Trophoblast cell (in vitro differentiated cells and primary cell): ENCODE results near the gene HLA-DRB1.

Experiments
- DNase-seq, 2 donors: peaks; one replicate each; pipeline ENCODE4 v3.0.0-alpha.2; 2016
- H2AFZ ChIP-seq: 2 replicates; pipeline ENCODE4 v1.6.1; 2013; ENCODE audit warnings: low read length, moderate library complexity, mild to moderate bottlenecking; ENCODE audit not compliant: insufficient read depth, poor library complexity
- H2AK5ac ChIP-seq: 2 replicates; pipeline ENCODE4 v1.6.1; 2013; ENCODE audit warnings: mild to moderate bottlenecking, low read length
- H2BK120ac ChIP-seq: 2 replicates; pipeline ENCODE4 v1.6.1; 2013; ENCODE audit warnings: low read length, mild to moderate bottlenecking, moderate library complexity; ENCODE audit not compliant: insufficient read depth, poor library complexity
- H2BK12ac ChIP-seq: 2 replicates; pipeline ENCODE4 v1.6.1; 2013; ENCODE audit warnings: mild to moderate bottlenecking, low read length, moderate library complexity
- H2BK5ac ChIP-seq: 2 replicates; pipeline ENCODE4 v1.6.1; 2013; ENCODE audit warnings: low read length, low read depth, moderate library complexity, mild to moderate bottlenecking; ENCODE audit not compliant: poor library complexity
- H3K14ac ChIP-seq: 2 replicates; pipeline ENCODE4 v1.6.1; 2013; ENCODE audit warnings: mild to moderate bottlenecking, low read length
- H3K18ac ChIP-seq: 2 replicates; pipeline ENCODE4 v1.6.1; 2013; ENCODE audit warnings: mild to moderate bottlenecking, low read length
- H3K23ac ChIP-seq: 2 replicates; pipeline ENCODE4 v1.6.1; 2013; ENCODE audit warnings: low read length
- H3K27ac ChIP-seq: 2 replicates; pipeline ENCODE4 v1.5.1; 2013; ENCODE audit warnings: low read depth, mild to moderate bottlenecking, inconsistent platforms, low read length, moderate library complexity
- H3K27me3 ChIP-seq: 2 replicates; pipeline ENCODE4 v1.6.1; 2013; ENCODE audit warnings: inconsistent platforms, mild to moderate bottlenecking, low read length, moderate library complexity; ENCODE audit not compliant: insufficient read depth
- H3K36me3 ChIP-seq, 2 experiments: 1 replicate in 1 of 2; 2 replicates in 1 of 2; pipeline ENCODE4 v1.6.1; 2013; ENCODE audit warnings: low read length in 2 of 2, mild to moderate bottlenecking in 2 of 2, moderate library complexity in 1 of 2; ENCODE audit not compliant: insufficient read depth in 2 of 2, control insufficient read depth in 1 of 2
- H3K4ac ChIP-seq: 2 replicates; pipeline ENCODE4 v1.6.1; 2013; ENCODE audit warnings: low read depth, mild to moderate bottlenecking, low read length, moderate library complexity
- H3K4me1 ChIP-seq, 2 experiments: 1 replicate in 1 of 2; 2 replicates in 1 of 2; pipeline ENCODE4 v1.6.1; 2013; ENCODE audit warnings: low read length in 2 of 2, mild to moderate bottlenecking in 2 of 2, moderate library complexity in 1 of 2; ENCODE audit not compliant: insufficient read depth in 2 of 2, control insufficient read depth in 1 of 2
- H3K4me2 ChIP-seq: 2 replicates; pipeline ENCODE4 v1.6.1; 2013; ENCODE audit warnings: inconsistent platforms, mild to moderate bottlenecking, low read length, moderate library complexity
- H3K4me3 ChIP-seq: 2 replicates; pipeline ENCODE4 v1.5.1; 2013; ENCODE audit warnings: mild to moderate bottlenecking, low read depth, low read length, inconsistent platforms
- H3K79me1 ChIP-seq: one replicate; pipeline ENCODE4 v1.6.1; 2013; ENCODE audit warnings: low read length
- H3K79me2 ChIP-seq: 2 replicates; pipeline ENCODE4 v1.6.1; 2013; ENCODE audit warnings: low read length, mild to moderate bottlenecking; ENCODE audit not compliant: control insufficient read depth, insufficient read depth, poor library complexity
- H3K9ac ChIP-seq: 2 replicates; pipeline ENCODE4 v1.6.1; 2013; ENCODE audit warnings: mild to moderate bottlenecking, low read length
- H3K9me3 ChIP-seq: 2 replicates; pipeline ENCODE4 v1.6.1; 2013; ENCODE audit warnings: low read depth, mild to moderate bottlenecking, control low read depth, inconsistent platforms, low read length; ENCODE audit not compliant: insufficient read depth
- H4K12ac ChIP-seq: 2 replicates; pipeline ENCODE4 v1.6.1; 2013; ENCODE audit warnings: low read depth, mild to moderate bottlenecking, low read length, moderate library complexity
- H4K8ac ChIP-seq: 2 replicates; pipeline ENCODE4 v1.6.1; 2013; ENCODE audit warnings: low read depth, mild to moderate bottlenecking, low read length, moderate library complexity
- H4K91ac ChIP-seq: one replicate; pipeline ENCODE4 v1.6.1; 2013; ENCODE audit warnings: low read depth, mild to moderate bottlenecking, low read length, moderate library complexity
- WGBS: extraction: QIAGEN DNeasy Blood & Tissue Kit; methylation state at CpG from one replicate; pipeline ENCODE4 v1.1.7; 2013; ENCODE audit warnings: missing lambda C conversion rate; ENCODE audit not compliant: insufficient read length, insufficient coverage; ENCODE audit errors: extremely low coverage; 5-methylcytosine and 5-hydroxymethylcytosine counted together

The HLA-DRB1 gene

GRCh38 chr6:32562940-32563339 is 26.7 kb downstream of the HLA-DRB1 start:
- Histone ChIP-seq H3K9me3 (no peaks in the 10 kb centered on the region), H3K23ac (no peak overlapping the region), H3K4ac (no peak overlapping the region), H2BK12ac (no peak overlapping the region), H3K4me1 (no peaks in the 10 kb centered on the region), H4K8ac (no peak overlapping the region), H3K4me2 (no peak overlapping the region), H3K4me3 (no peak overlapping the region), H3K79me1 (no peaks in the 10 kb centered on the region), H4K91ac (no peak overlapping the region), H2BK5ac (no peak overlapping the region), H3K18ac (no peak overlapping the region), H3K27me3 (no peaks in the 10 kb centered on the region), H3K9ac (no peak overlapping the region), H4K12ac (no peak overlapping the region), H3K36me3 (no peaks in the 10 kb centered on the region), H3K14ac (no peak overlapping the region), H3K79me2 (no peaks in the 10 kb centered on the region), H2AFZ (no peak overlapping the region), H2BK120ac (no peak overlapping the region), H2AK5ac (no peak overlapping the region), H3K27ac (no peak overlapping the region)
- peak in 1 of 2 donors; percentile 37 for DNase-seq
- WGBS = no CpG with 5 or more reads among the region's 2 CpGs

GRCh38 chr6:32559747-32560146 is 29.9 kb downstream of the HLA-DRB1 start:
- Histone ChIP-seq H3K27me3 (no peaks in the 10 kb centered on the region), H3K79me1 (no peaks in the 10 kb centered on the region), H4K91ac (no peak overlapping the region), H3K4me2 (no peak overlapping the region), H3K27ac (no peak overlapping the region), H3K9ac (no peak overlapping the region), H2BK12ac (no peak overlapping the region), H3K4me3 (no peak overlapping the region), H2AFZ (no peak overlapping the region), H3K9me3 (no peaks in the 10 kb centered on the region), H3K18ac (no peak overlapping the region), H2BK120ac (no peak overlapping the region), H3K14ac (no peak overlapping the region), H3K4me1 (no peaks in the 10 kb centered on the region), H3K36me3 (no peaks in the 10 kb centered on the region), H3K23ac (no peak overlapping the region), H4K8ac (no peak overlapping the region), H3K79me2 (no peaks in the 10 kb centered on the region), H2AK5ac (no peak overlapping the region), H4K12ac (no peak overlapping the region), H2BK5ac (no peak overlapping the region), H3K4ac (no peak overlapping the region)
- no CpG with 5 or more reads among the region's 7 CpGs for WGBS
- DNase-seq = peak in 1 of 2 donors; percentile 62

GRCh38 chr6:32558426-32559057 is 31.1 kb downstream of the HLA-DRB1 start:
- no peak overlapping the region for H3K14ac ChIP-seq
- no peak overlapping the region for H3K9ac ChIP-seq
- H3K23ac ChIP-seq = no peak overlapping the region
- no CpG with 5 or more reads among the region's 13 CpGs for WGBS
- H3K4me1 ChIP-seq = no peaks in the 10 kb centered on the region
- H3K27me3 ChIP-seq = no peaks in the 10 kb centered on the region
- no peak overlapping the region for H2BK12ac ChIP-seq
- H3K27ac ChIP-seq = no peak overlapping the region
- H3K4me2 ChIP-seq = no peak overlapping the region
- no peak overlapping the region for H2AK5ac ChIP-seq
- no peak overlapping the region for H4K91ac ChIP-seq
- H2AFZ ChIP-seq = no peak overlapping the region
- H2BK120ac ChIP-seq = no peak overlapping the region
- no peak for DNase-seq
- H3K79me2 ChIP-seq = no peaks in the 10 kb centered on the region
- no peak overlapping the region for H3K4ac ChIP-seq
- H3K18ac ChIP-seq = no peak overlapping the region
- H2BK5ac ChIP-seq = no peak overlapping the region
- no peak overlapping the region for H3K4me3 ChIP-seq
- H3K9me3 ChIP-seq = no peaks in the 10 kb centered on the region
- H3K36me3 ChIP-seq = no peaks in the 10 kb centered on the region
- no peak overlapping the region for H4K8ac ChIP-seq
- no peaks in the 10 kb centered on the region for H3K79me1 ChIP-seq
- H4K12ac ChIP-seq = no peak overlapping the region

- Histone ChIP-seq H3K79me1 (no peaks in the 10 kb centered on the region), H2BK5ac (no peak overlapping the region), H4K8ac (no peak overlapping the region), H2AK5ac (no peak overlapping the region), H3K23ac (no peak overlapping the region), H3K9ac (no peak overlapping the region), H4K12ac (no peak overlapping the region), H3K14ac (no peak overlapping the region), H3K9me3 (no peaks in the 10 kb centered on the region), H4K91ac (no peak overlapping the region), H3K4me2 (no peak overlapping the region), H2AFZ (no peak overlapping the region), H3K79me2 (no peaks in the 10 kb centered on the region), H3K27me3 (no peaks in the 10 kb centered on the region), H3K4ac (no peak overlapping the region), H3K18ac (no peak overlapping the region), H3K36me3 (no peaks in the 10 kb centered on the region), H3K4me3 (no peak overlapping the region), H3K4me1 (no peaks in the 10 kb centered on the region), H2BK12ac (no peak overlapping the region), H2BK120ac (no peak overlapping the region), H3K27ac (no peak overlapping the region)
- WGBS = no CpG with 5 or more reads among the region's 9 CpGs
- DNase-seq = no peak
These were observed 35.3 kb downstream of the HLA-DRB1 start for GRCh38 chr6:32554116-32554965.
